Measurements from ENCODE around the gene ERVH48-1.
"Not testable (repeated sequence)": the region's sequence is repeated elsewhere in the genome, so short reads cannot be mapped to it uniquely, and the experiment has no call there.

ERVH48-1 gene

DNA sequence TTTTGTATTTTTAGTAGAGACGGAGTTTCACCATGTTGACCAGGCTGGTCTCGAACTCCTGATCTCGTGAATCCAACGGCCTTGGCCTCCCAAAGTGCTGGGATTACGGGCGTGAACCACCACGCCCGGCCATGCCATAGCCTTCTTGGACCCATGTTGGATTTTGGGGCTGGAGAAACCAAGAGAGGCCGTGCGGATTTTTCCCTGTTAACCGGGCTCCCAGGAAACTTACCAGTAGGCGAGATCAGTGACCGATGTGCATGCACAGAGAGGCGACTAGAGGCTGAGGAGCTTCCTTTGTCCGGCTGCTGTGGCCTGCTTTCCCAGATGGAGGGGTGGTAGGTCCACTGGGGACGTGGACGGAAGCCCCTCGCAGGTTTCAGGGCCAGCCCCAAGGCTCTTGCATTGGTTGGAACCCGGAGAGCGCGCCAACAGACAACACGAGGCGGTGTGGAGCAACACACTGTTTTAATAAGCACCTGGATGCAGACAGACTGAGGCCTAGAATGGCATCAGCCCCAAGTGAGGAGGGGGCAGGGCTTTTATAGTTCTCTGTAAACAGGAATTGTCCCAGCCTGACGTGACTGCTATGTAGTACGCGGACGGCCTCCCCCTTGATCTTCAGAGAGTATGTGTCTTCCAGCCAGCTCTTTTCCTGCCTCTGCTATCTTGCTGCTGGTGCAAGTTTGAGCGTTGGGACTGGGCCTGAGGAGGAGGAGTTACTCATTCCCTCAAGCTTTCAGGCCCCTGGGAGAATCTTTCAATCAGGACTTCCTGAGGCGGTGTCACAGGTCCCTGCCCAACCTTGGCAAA is at the start of gene ERVH48-1:
TSS of gene ERVH48-1 (minus strand) at position 517 of the 813 bp plus-strand sequence. CDS start 6,624 bp downstream, outside the sequence.
- Histone ChIP-seq H3K27ac (ENCODE audit: low read length) (peak within 1 kb of the TSS; percentile 93), H3K9me3 (ENCODE audit: insufficient read depth, low read depth, low read length) (no peaks in the 10 kb centered on the region), H3K4me1 (ENCODE audit: insufficient read depth, low read length) (peaks cover 23% of the 10 kb centered on the region), H3K36me3 (ENCODE audit: insufficient read depth, low read depth, low read length) (no peaks in the 10 kb centered on the region), H3K27me3 (ENCODE audit: insufficient read depth, low read length) (no peaks in the 10 kb centered on the region), H3K4me3 (ENCODE audit: low read length) (peak within 1 kb of the TSS; percentile 28; the same call in 1 of the 2 replicates), H3K9ac (ENCODE audit: low read depth, low read length) (peak within 1 kb of the TSS; percentile 77; the same call in 1 of the 2 replicates)

DNA sequence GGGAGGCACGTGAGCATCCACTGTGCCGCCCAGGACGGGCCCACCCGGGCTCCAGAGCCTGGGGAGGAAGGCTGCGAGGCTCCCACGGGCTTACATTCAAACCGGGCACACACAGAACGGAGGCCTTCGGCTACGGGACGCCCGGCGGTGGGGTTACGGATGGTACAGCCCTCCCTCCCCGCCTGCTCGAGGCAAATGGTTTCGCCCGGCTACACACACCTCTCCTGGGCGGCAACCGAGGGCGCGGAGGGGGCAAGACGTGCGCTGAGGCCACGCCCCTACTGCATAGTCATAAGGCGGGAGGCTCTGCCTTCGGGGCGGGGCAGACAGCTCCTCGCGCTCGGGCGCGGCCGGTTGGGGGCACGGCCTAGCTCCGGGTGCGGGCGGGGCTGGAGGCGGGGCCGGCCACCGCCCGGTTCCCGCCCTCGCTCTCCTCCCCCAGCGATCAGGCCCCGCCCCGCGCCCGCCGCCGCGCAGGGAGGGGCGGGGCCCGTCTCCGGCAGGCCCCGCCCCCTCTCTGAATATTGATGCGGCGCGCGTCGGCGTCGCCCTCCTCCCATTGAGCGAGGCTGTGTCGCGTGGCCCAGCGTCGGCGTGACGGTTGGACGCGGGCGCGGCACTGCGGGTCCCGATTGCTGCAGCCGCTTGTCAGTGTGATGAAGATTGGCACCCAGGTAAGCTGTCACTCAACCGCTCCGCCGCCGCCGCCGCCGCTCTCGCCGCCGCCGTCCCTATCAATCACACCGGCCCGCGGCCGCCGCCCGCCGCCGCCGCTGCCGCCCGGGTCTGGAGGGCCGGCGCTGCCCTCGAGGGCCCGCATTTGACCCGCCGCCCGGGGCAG is 48.8 kb upstream of the ERVH48-1 start, which contains the start of gene PKNOX1:
TSS of gene PKNOX1 (plus strand) at position 572 of the 841 bp plus-strand sequence. CDS start 29,820 bp downstream, outside the sequence.
- peak within 1 kb of the TSS; percentile 94 for H3K27ac ChIP-seq (ENCODE audit: low read length)
- H3K9ac ChIP-seq (ENCODE audit: low read depth, low read length): peak within 1 kb of the TSS; percentile 94
- peaks cover 20% of the 10 kb centered on the region; the same call in 1 of the 2 replicates for H3K36me3 ChIP-seq (ENCODE audit: insufficient read depth, low read depth, low read length)
- peak within 1 kb of the TSS; percentile 88 for H3K4me3 ChIP-seq (ENCODE audit: low read length)
- no peaks in the 10 kb centered on the region for H3K27me3 ChIP-seq (ENCODE audit: insufficient read depth, low read length)
- H3K9me3 ChIP-seq (ENCODE audit: insufficient read depth, low read depth, low read length): no peaks in the 10 kb centered on the region
- peaks cover 31% of the 10 kb centered on the region for H3K4me1 ChIP-seq (ENCODE audit: insufficient read depth, low read length)

DNA sequence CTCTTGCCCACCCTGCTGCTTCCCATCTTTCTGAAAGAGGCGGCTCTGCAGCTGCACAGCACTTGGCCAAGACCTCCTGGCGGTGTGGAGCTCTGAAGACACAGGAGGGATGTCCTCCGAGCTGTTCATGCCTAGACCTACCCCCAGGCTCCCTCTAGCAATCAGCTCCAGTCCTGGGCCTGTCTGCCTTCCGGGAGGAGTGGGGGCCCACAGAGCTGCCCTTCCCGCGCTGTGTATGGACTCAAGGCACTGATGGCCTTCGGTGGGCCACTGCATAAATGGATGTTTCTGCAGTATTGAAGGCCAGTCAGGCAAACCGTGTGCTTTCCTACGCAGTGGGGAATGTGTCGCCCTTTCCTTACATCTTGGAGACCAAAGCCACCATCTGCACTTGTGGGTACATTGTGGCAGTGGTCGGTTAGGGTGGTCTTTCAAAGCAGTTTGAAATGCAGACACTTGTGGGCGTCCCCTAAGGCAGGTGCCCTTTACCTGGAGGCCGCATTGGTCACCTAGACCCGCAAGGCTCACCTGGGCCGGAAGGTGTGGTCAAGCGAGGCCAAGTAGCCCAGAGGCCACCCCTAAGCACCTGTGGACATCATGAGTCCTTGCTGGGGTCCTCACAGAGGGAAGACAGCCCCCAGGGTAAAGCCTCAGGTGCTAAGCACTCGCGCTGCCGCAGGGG is 48.0 kb upstream of the ERVH48-1 start:
- H3K4me3 ChIP-seq (ENCODE audit: low read length): peak overlapping the region; percentile 57; the same call in 1 of the 2 replicates
- peaks cover 16% of the 10 kb centered on the region; the same call in 1 of the 2 replicates for H3K36me3 ChIP-seq (ENCODE audit: insufficient read depth, low read depth, low read length)
- H3K9me3 ChIP-seq (ENCODE audit: insufficient read depth, low read depth, low read length): no peaks in the 10 kb centered on the region
- H3K27ac ChIP-seq (ENCODE audit: low read length): peak overlapping the region; percentile 94
- peaks cover 31% of the 10 kb centered on the region for H3K4me1 ChIP-seq (ENCODE audit: insufficient read depth, low read length)
- H3K9ac ChIP-seq (ENCODE audit: low read depth, low read length): peak overlapping the region; percentile 81
- no peaks in the 10 kb centered on the region for H3K27me3 ChIP-seq (ENCODE audit: insufficient read depth, low read length)

DNA sequence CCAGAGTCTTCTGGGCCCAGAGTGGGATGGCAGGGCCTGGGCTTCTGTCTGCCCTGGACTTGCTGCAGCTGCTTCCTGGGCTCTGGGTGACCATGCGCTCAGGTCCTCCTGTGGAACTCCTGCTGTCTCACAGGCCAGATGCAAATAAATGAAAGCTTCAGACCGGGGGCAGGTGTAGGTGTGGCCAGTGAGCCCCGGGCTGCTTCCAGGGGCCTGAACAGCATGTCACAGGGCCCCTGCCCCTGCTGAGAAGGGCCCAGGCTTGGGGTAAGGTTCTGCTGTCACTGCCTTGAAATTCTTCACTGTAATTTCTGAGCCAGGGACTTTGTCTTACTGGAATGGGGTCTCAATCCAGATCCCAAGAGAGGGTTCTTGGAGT is 46.5 kb upstream of the ERVH48-1 start:
- H3K9me3 ChIP-seq (ENCODE audit: insufficient read depth, low read depth, low read length): no peaks in the 10 kb centered on the region
- H3K4me3 ChIP-seq (ENCODE audit: low read length): no peak overlapping the region
- H3K27me3 ChIP-seq (ENCODE audit: insufficient read depth, low read length): no peaks in the 10 kb centered on the region
- peaks cover 31% of the 10 kb centered on the region for H3K4me1 ChIP-seq (ENCODE audit: insufficient read depth, low read length)
- H3K27ac ChIP-seq (ENCODE audit: low read length): peak overlapping the region; percentile 59
- H3K36me3 ChIP-seq (ENCODE audit: insufficient read depth, low read depth, low read length): peaks cover 6% of the 10 kb centered on the region; the same call in 1 of the 2 replicates
- H3K9ac ChIP-seq (ENCODE audit: low read depth, low read length): peak overlapping the region; percentile 59; the same call in 1 of the 2 replicates

DNA sequence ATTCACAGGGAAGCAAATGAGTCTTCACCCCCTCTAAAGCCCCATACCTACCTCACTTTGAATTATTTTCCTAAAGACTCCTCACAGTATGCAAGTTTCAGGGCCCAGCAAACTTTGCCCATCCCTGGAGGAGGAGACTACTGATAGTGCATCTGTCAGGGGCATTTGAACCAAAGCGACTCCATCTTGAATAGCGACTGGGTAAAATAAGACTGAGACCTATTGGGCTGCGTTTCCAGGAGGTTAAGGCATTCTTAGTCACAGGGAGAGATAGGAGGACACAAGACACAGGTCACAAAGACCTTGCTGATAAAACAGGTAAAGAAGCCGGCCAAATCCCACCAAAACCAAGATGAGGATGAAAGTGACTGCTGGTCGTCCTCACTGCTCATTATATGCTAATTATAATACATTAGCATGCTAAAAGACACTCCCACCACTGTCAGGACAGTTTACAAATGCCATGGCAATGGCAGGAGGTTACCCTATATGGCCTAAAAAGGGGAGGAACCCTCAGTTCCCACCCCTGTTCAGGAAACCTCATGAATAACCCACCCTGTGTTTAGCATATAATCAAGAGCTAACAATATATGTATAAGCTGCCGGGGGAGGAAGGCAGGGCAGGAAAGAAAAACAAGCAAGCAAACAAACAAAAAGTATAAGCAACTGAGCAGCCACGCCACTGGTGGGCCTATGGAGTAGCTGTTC is 45.7 kb upstream of the ERVH48-1 start:
- Histone ChIP-seq H3K27me3 (ENCODE audit: insufficient read depth, low read length) (no peaks in the 10 kb centered on the region), H3K9me3 (ENCODE audit: insufficient read depth, low read depth, low read length) (no peaks in the 10 kb centered on the region), H3K4me3 (ENCODE audit: low read length) (no peak overlapping the region), H3K9ac (ENCODE audit: low read depth, low read length) (peak overlapping the region; percentile 59; the same call in 1 of the 2 replicates), H3K4me1 (ENCODE audit: insufficient read depth, low read length) (peaks cover 24% of the 10 kb centered on the region), H3K27ac (ENCODE audit: low read length) (peak overlapping the region; percentile 59), H3K36me3 (ENCODE audit: insufficient read depth, low read depth, low read length) (no peaks in the 10 kb centered on the region)

DNA sequence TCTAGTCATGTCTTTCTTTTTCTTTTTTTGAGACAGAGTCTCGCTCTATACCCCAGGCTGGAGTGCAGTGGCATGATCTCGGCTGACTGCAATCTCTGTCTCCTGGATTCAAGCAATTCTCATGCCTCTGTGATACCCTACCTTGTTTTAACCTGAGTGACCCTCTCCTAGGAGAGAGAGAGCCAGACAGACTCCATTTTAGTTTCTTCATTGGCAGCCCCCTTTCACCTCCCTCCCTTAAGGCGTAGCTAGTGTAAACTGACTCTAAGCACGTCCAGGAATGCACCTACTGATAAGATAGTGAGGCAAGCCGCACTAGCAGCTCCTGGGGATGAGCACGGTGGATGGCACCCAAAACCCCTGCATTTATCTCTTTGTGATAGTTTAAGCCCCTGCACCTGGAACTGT is 43.8 kb upstream of the ERVH48-1 start:
- Histone ChIP-seq H3K27me3 (ENCODE audit: insufficient read depth, low read length) (no peaks in the 10 kb centered on the region), H3K4me1 (ENCODE audit: insufficient read depth, low read length) (peaks cover 19% of the 10 kb centered on the region; the same call in 1 of the 2 replicates), H3K27ac (ENCODE audit: low read length) (no peak overlapping the region), H3K9me3 (ENCODE audit: insufficient read depth, low read depth, low read length) (no peaks in the 10 kb centered on the region), H3K36me3 (ENCODE audit: insufficient read depth, low read depth, low read length) (no peaks in the 10 kb centered on the region), H3K9ac (ENCODE audit: low read depth, low read length) (no peak overlapping the region), H3K4me3 (ENCODE audit: low read length) (no peak overlapping the region)

DNA sequence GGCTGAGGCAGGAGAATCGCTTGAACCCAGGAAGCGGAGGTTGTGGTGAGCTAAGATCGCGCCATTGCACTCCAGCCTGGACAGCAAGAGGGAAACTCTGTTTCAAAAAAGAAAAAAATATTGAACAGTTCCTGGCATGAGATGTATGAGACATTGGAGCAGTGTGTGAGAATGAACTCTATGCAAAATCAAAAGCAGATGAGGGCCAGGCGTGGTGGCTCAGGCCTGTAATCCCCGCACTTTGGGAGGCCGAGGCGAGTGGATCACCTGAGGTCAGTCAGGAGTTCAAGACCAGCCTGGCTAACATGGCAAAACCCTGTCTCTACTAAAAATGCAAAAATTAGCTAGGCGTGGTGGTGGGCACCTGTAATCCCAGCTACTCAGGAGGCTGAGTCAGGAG is 42.2 kb upstream of the ERVH48-1 start:
- not testable (repeated sequence) for H3K27me3 ChIP-seq (ENCODE audit: insufficient read depth, low read length); H3K9ac ChIP-seq (ENCODE audit: low read depth, low read length); H3K36me3 ChIP-seq (ENCODE audit: insufficient read depth, low read depth, low read length); H3K9me3 ChIP-seq (ENCODE audit: insufficient read depth, low read depth, low read length); H3K27ac ChIP-seq (ENCODE audit: low read length); H3K4me3 ChIP-seq (ENCODE audit: low read length)
- peaks cover 13% of the 10 kb centered on the region; the same call in 1 of the 2 replicates for H3K4me1 ChIP-seq (ENCODE audit: insufficient read depth, low read length)

DNA sequence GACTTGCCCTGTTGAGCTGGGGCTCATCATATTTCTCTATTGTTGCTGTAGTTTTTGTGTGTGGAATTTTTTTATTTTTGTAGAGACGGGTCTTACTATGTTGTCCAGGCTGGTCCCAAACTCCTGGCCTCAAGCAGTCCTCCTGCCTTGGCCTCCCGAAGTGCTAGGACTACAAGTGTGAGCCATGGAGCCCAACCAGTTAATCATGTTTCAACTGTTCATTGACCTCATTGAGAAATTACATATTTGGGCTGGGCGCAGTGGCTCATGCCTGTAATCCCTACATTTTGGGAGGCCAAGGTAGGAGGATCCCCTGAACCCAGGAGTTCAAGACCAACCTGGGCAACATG is 39.8 kb upstream of the ERVH48-1 start:
- H3K9me3 ChIP-seq (ENCODE audit: insufficient read depth, low read depth, low read length): no peaks in the 10 kb centered on the region
- no peak overlapping the region for H3K4me3 ChIP-seq (ENCODE audit: low read length)
- no peak overlapping the region for H3K27ac ChIP-seq (ENCODE audit: low read length)
- H3K4me1 ChIP-seq (ENCODE audit: insufficient read depth, low read length): peaks cover 11% of the 10 kb centered on the region; the same call in 1 of the 2 replicates
- no peaks in the 10 kb centered on the region for H3K27me3 ChIP-seq (ENCODE audit: insufficient read depth, low read length)
- no peak overlapping the region for H3K9ac ChIP-seq (ENCODE audit: low read depth, low read length)
- no peaks in the 10 kb centered on the region for H3K36me3 ChIP-seq (ENCODE audit: insufficient read depth, low read depth, low read length)

DNA sequence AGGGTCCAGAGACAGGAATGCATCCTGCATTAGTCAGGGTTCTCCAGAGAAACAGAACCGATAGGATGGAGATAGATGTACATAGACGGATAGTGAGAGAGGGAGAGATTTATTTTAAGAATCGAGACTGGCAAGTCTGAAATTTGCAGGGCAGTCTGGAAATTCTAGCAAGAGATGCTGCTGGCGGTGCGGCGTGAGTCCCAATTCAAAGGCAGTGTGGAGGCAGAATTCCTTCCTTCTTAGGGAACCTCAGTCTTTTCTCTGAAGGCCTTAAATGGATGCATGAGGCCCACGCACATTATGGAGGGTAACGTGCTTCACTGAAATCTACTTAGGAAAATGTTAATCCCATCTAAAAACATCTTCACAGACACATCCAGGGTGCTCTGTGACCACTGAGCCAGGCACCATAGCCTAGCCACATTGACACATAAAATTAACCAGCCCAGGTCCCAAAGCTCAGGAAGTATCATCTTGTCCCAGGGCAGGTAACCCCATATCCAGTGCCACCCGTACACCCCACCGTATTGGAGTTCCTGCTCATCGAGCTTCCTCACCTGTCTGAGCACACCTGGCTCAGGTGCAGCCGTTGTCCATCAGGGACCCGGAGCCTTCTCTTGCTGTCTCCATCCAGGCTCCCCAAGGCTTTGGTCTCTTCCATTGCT is 39.2 kb upstream of the ERVH48-1 start:
- Histone ChIP-seq H3K9me3 (ENCODE audit: insufficient read depth, low read depth, low read length) (no peaks in the 10 kb centered on the region), H3K9ac (ENCODE audit: low read depth, low read length) (no peak overlapping the region), H3K27ac (ENCODE audit: low read length) (no peak overlapping the region), H3K4me1 (ENCODE audit: insufficient read depth, low read length) (peaks cover 11% of the 10 kb centered on the region; the same call in 1 of the 2 replicates), H3K27me3 (ENCODE audit: insufficient read depth, low read length) (no peaks in the 10 kb centered on the region), H3K36me3 (ENCODE audit: insufficient read depth, low read depth, low read length) (no peaks in the 10 kb centered on the region), H3K4me3 (ENCODE audit: low read length) (no peak overlapping the region)

DNA sequence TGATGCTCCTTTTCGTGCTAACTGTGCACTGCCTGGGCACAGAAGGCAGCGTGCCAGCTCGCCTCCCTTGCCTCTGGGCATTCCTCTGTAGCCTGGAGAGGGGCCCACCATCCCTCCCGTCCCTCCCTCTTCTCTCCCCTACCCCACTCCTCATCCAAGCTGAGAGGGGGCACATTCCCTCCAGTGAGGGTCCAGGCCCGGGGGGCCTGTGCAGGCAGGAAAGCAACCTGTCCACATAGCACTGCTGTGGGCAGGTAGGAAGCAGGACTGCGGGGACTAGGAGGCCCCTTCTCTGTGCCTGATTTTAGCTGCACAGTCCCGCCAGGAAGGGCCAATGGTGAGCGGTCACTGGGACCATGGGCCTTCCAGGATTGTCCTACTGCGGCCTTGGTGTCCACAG is 38.7 kb upstream of the ERVH48-1 start:
- peaks cover 11% of the 10 kb centered on the region; the same call in 1 of the 2 replicates for H3K4me1 ChIP-seq (ENCODE audit: insufficient read depth, low read length)
- H3K4me3 ChIP-seq (ENCODE audit: low read length): no peak overlapping the region
- H3K36me3 ChIP-seq (ENCODE audit: insufficient read depth, low read depth, low read length): no peaks in the 10 kb centered on the region
- H3K9me3 ChIP-seq (ENCODE audit: insufficient read depth, low read depth, low read length): no peaks in the 10 kb centered on the region
- no peak overlapping the region for H3K9ac ChIP-seq (ENCODE audit: low read depth, low read length)
- H3K27ac ChIP-seq (ENCODE audit: low read length): no peak overlapping the region
- no peaks in the 10 kb centered on the region for H3K27me3 ChIP-seq (ENCODE audit: insufficient read depth, low read length)

All from iPS-20b (cell line).